Esophagus muscularis mucosa (tissue), 4 donors: ENCODE results near the gene RANBP3. TPM values are rescaled to one million over a fixed set of nuclear protein-coding genes. Genes with fewer than 3 reads are reported as not detected.

Experiments used
- DNase-seq: peaks from one replicate; pipeline ENCODE4 v3.0.0-alpha.2; 2017; ENCODE audit errors: extremely low spot score
- H3K27ac ChIP-seq, 4 donors: fragments of 200-600 bp; sonication (generic); replicated peaks in 1 of 4; 1 replicate in 3 of 4; 2 replicates in 1 of 4; pipeline ENCODE4 v1.5.1; 2016 to 2019; ENCODE audit warnings: mild to moderate bottlenecking in 1 of 4
- H3K27me3 ChIP-seq, 4 donors: fragments of 200-600 bp; sonication (generic); one replicate each; pipeline versions ENCODE4 v1.5.1 to v1.6.0; 2016 to 2019
- H3K36me3 ChIP-seq, 4 donors: fragments of 200-600 bp; sonication (generic); one replicate each; pipeline ENCODE4 v1.5.1; 2016 to 2019
- H3K4me1 ChIP-seq, 4 donors: fragments of 200-600 bp; sonication (generic); one replicate each; pipeline ENCODE4 v1.5.1; 2016 to 2019
- H3K4me3 ChIP-seq, 4 donors: fragments of 200-600 bp; sonication (generic); 1 replicate in 2 of 4; 2 replicates in 2 of 4; pipeline ENCODE4 v1.5.1; 2016 to 2019; ENCODE audit warnings: mild to moderate bottlenecking in 4 of 4, moderate library complexity in 1 of 4
- H3K9me3 ChIP-seq, 4 donors: fragments of 200-600 bp; sonication (generic); 1 replicate in 3 of 4; 2 replicates in 1 of 4; pipeline ENCODE4 v1.5.1; 2016 to 2019
- CTCF ChIP-seq, 3 experiments: fragments of 200-600 bp in 2 of 3; fragments of 450-650 bp in 1 of 3; sonication (generic) in 2 of 3; IDR thresholded peaks; one replicate each; pipeline ENCODE4 v1.5.1; 2017 to 2019; ENCODE audit warnings: antibody characterized with exemption in 3 of 3, mild to moderate bottlenecking in 2 of 3, moderate library complexity in 1 of 3
- EP300 ChIP-seq: sonication (generic); formaldehyde crosslinking; IDR thresholded peaks from one replicate; pipeline ENCODE4 v1.6.1; 2017; ENCODE audit warnings: antibody characterized with exemption
- POLR2A ChIP-seq: fragments of 450-650 bp; IDR thresholded peaks from one replicate; pipeline ENCODE4 v1.6.1; 2017; ENCODE audit warnings: antibody characterized with exemption, moderate library complexity, mild to moderate bottlenecking, low read depth
- POLR2AphosphoS5 ChIP-seq, 2 donors: sonication (generic); formaldehyde crosslinking; IDR thresholded peaks; one replicate each; pipeline ENCODE4 v1.6.1; 2017; ENCODE audit warnings: antibody characterized with exemption in 2 of 2
- WGBS: methylation state at CpG from one replicate; pipeline ENCODE4 v1.1.5; 2018; 5-methylcytosine and 5-hydroxymethylcytosine counted together
- intact Hi-C: fragments of 100-400 bp; cut with DNase I; formaldehyde crosslinking; loops from one replicate; pipeline ENCODE4 v1.15.1; 2023
- total RNA-seq, 4 donors: library from RNA; depleted of rRNA; stranded (reverse); fragments of >200 nt; gene quantifications; one replicate each; pipeline versions ENCODE4 v1.1.0 to v1.2.1, GENCODE V29; 2016

RANBP3 gene
- total RNA-seq, 4 donors from 2014 or later = 92.2 to 127 (median 102) TPM

DNA sequence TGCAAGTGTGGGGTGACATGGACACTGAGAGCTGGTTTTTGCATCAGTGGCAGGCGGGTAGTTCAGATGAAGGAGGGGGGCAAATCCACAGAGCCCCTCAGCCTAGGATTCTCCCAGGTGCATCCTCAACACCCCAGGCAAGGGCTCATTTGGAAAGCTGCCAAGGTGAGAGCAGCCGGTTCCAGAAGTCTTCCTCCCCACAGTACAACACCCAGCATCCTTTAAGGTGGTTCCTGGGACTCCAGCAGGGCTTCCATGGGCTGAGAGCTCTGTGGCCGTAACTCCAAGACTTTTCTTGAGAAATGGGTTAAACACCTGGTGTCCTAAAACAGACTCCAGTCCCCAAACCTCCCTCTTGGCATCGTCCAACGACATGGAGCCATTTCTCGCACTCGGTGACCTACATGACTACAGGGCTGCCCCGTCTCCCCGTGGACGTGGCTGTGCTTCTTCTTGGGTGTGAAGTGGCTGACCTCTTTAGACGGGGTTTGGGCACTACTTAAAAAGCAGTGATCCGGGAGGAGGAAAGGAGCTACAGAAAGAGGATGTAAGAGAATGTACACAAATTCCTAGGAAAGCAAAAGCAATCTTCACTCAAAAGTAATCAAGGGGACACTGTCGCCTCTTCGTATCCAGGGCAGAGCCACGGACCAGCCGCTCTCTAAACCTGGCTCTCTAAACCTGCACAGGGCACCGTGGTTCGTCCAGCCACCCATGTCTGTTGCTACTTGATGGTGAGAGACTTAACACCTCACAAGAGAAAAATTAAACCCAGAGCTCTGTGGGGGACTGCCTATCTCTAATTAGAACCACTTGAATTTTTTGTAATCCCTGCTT is 25.5 kb downstream of the RANBP3 start:
- Histone ChIP-seq H3K4me1 (peaks cover 99 to 100% (median 100%) of the 10 kb centered on the region in 4 donors), H3K36me3 (peaks cover 0 to 10% (median 3%) of the 10 kb centered on the region in 4 donors), H3K4me3 (no peak overlapping the region), H3K27me3 (no peaks in the 10 kb centered on the region), H3K27ac (peak overlapping the region; percentile 79 to 85 (median 84)), H3K9me3 (no peaks in the 10 kb centered on the region)
- no peak for DNase-seq
- no peak for TF ChIP-seq EP300
- TF ChIP-seq POLR2A = no peak
- no peak for TF ChIP-seq CTCF (IDR thresholded peaks at IDR 0.05)
- TF ChIP-seq POLR2AphosphoS5 (IDR thresholded peaks at IDR 0.05) = no peak
- intact Hi-C loops = no loop called here
- WGBS = 50% methylated on average over 18 of the region's 18 CpGs

GRCh38 chr19:5951338-5951861 is 26.5 kb downstream of the RANBP3 start:
- intact Hi-C loops = no loop called here
- Histone ChIP-seq H3K36me3 (peaks cover 0 to 10% (median 3%) of the 10 kb centered on the region in 4 donors), H3K4me1 (peaks cover 99 to 100% (median 100%) of the 10 kb centered on the region in 4 donors), H3K27me3 (no peaks in the 10 kb centered on the region), H3K4me3 (peak overlapping the region in 2 of 4 donors; percentile 0 to 25), H3K9me3 (no peaks in the 10 kb centered on the region), H3K27ac (peak overlapping the region; percentile 79 to 85 (median 84))
- TF ChIP-seq EP300 (no peak), POLR2AphosphoS5 (IDR thresholded peaks at IDR 0.05) (peak in 1 of 2 donors; percentile 9)
- no peak for DNase-seq
- WGBS = 37% methylated on average over 17 of the region's 19 CpGs

GRCh38 chr19:5950741-5951140 is 27.2 kb downstream of the RANBP3 start:
- WGBS = 68% methylated on average over 3 of the region's 3 CpGs
- Histone ChIP-seq H3K4me1 (peaks cover 93 to 100% (median 100%) of the 10 kb centered on the region in 4 donors), H3K27me3 (no peaks in the 10 kb centered on the region), H3K36me3 (peaks cover 0 to 10% (median 3%) of the 10 kb centered on the region in 4 donors), H3K27ac (peak overlapping the region; percentile 79 to 85 (median 84)), H3K4me3 (no peak overlapping the region), H3K9me3 (no peaks in the 10 kb centered on the region)
- TF ChIP-seq CTCF (IDR thresholded peaks at IDR 0.05) (no peak), EP300 (no peak), POLR2AphosphoS5 (IDR thresholded peaks at IDR 0.05) (no peak), POLR2A (no peak)
- DNase-seq = no peak
- intact Hi-C loops = no loop called here

GRCh38 chr19:5949792-5950305 is 28.1 kb downstream of the RANBP3 start:
- no peak for DNase-seq
- peaks cover 85 to 97% (median 95%) of the 10 kb centered on the region in 4 donors for H3K4me1 ChIP-seq

More at GRCh38 chr19:5949792-5950305, 28.1 kb downstream of the RANBP3 start:
- intact Hi-C loops = no loop called here
- TF ChIP-seq EP300 = no peak
- no peak for TF ChIP-seq POLR2AphosphoS5 (IDR thresholded peaks at IDR 0.05)
- no peak for TF ChIP-seq CTCF (IDR thresholded peaks at IDR 0.05)
- no peak for TF ChIP-seq POLR2A
- H3K9me3 ChIP-seq = no peaks in the 10 kb centered on the region
- no peaks in the 10 kb centered on the region for H3K27me3 ChIP-seq
- H3K27ac ChIP-seq = peak overlapping the region; percentile 79 to 87 (median 84)
- peaks cover 0 to 10% (median 3%) of the 10 kb centered on the region in 4 donors for H3K36me3 ChIP-seq
- no peak overlapping the region for H3K4me3 ChIP-seq
- 79% methylated on average over 13 of the region's 13 CpGs for WGBS
